ENCODE results near the gene PRPF6.
"Not testable (repeated sequence)": the region's sequence is repeated elsewhere in the genome, so short reads cannot be mapped to it uniquely, and the experiment has no call there.

PRPF6 gene

GRCh38 chr20:63945921-63946920 lies 34.7 kb upstream of the PRPF6 start:
- DNase-seq: no peak

DNA sequence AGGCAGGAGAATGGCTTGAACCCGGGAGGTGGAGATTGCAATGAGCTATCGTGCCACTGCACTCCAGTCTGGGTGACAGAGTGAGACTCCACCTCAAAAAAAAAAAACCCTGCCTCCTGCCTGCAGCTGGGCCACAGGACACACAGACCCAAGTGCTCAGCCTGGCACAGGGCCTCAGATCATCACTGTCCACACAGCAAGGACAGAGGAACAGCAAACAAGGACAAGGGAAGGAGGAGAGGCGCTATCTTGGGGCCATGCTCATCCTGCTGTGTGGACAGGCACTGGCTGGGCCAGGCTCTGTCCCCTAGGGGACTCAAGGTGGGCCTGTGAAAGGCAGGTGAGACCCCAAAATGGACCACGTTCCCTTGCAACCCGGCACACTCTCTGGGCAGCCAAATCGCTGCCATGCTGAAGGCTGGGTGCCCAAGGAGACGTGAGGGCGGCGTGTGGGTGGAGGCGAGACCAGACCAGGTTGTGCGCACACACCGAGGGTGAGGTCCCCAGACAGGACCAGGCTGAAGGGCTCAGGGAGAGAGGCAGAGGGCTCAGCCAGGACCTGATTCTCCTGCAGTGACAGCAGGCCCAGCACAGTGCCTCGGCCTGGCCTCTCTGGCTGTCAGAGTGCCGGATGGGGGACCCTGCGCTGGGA lies 33.8 kb upstream of the PRPF6 start:
- no peak for DNase-seq

DNA sequence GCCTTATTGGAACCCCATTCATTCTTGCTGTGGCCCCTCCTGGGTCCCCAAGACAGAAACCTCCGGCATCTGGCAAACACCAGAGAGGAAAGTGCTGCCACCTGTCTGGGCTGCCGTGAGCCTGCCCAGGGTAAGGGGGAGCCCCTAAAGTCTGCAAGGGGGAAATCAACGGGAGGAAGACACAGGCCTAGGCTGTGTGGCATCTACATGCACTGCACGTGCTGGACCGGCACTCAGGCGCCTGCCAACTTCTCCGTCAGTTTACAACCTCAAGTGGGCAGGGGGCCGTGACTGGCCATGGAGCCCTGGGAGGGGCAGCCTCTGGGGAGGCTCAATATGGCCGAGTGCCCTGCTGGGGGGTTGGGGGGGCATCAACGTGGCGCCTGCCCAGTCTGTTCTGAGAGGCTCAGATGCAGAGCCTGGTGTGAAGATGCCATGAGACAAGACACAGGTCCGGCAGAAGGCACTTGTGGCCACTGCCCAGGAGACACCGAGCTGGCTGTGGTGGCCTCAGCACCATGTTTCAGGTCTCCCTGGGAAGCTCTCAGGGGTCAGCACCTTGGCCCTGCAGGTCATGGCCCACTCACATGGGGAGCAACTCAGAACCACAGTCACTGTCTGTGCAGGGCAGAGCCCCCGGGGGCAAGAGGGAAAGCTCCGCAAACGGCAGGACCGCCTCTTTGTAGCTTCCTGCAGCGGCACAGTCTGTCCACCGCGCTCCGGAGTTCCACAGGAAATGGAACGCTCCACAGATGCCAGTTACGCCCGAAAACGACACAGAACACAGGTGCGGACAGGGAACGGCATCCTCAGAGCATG lies 33.1 kb upstream of the PRPF6 start:
- peak; percentile 51 for DNase-seq

- DNase-seq: no peak
Observed at GRCh38 chr20:63950701-63951397, 30.1 kb upstream of the PRPF6 start.

DNA sequence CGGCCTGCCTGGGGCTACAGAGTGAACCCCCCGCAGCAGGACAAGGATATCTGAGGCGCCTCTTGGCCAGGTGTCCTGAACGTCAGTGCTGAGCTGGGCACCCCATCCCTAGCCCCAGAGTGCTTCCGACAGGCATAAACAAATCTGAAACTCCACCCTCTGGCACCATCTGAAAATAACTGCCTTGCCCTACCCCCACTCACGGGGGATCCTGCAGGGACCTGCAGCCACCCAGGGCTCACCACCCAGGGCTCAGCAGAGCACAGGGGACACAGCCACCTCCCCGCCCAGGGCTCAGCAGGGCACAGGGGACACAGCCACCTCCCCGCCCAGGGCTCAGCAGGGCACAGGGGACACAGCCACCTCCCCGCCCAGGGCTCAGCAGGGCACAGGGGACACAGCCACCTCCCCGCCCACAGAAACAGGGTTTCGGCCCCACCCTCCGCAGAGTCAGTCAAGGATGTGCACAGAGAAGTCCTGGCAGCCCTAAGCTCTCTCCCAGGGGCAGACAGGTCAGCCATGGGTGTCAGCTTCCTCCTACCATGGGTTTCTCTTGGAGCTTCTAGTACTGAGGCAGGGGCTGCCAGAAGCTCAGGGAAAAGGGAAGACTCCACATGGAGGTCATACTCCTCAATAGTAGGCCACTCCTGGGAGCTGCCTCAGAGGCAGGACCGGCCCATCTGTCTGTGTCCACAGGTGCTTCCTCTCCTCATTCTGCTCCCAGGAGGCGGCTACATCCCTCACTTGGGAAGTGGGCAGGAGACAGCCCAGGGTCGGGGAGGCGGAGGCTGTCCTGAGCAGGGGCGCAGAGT lies 29.3 kb upstream of the PRPF6 start:
- DNase-seq: no peak

DNA sequence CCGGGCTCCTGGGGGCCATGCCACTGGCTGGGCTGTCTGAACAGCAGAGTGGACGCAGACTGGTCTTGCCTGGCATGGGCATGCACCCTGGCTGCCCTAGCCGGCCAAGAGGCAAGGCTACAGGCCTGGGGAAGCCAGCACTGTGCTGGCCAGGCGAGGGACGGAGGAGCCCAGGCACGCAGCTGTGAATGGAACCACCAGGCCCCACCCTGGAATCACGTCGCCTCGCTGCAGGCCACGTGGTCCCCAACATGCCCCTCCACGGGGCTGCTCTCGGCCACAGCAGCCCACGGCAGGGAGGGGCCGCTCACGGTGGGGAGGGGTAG lies 28.8 kb upstream of the PRPF6 start:
- no peak for DNase-seq

GRCh38 chr20:63952769-63953168 lies 28.2 kb upstream of the PRPF6 start:
- DNase-seq: no peak

GRCh38 chr20:63953764-63954429 lies 27.0 kb upstream of the PRPF6 start:
- no peak for DNase-seq

DNA sequence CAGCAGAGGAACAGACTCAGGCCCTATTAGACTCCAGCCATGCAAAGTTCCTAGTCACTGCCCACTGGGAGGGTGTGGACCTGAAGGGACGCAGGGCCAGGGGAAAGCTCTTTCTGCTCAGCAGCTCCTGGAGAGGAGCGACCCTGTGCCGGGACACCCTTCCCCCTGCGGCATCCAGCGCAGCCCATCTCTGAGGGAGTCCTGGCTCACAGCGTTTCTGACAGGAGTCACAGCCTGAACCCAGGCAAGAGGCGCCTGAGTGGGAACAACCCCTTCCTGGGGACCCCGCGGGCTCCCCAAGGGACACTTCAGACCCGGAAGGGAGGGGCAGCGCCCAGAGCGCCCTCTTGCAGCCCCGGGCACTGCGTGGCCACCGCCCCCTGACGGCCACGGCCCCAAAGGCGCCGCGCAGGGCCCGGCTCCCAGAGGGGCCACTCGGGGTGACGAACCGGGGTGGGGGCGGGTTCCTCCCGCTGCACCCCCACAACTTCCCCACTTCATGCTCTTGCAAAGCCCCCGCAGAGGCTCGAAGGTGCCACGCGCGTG lies 25.6 kb upstream of the PRPF6 start:
- DNase-seq: peak; percentile 58

DNA sequence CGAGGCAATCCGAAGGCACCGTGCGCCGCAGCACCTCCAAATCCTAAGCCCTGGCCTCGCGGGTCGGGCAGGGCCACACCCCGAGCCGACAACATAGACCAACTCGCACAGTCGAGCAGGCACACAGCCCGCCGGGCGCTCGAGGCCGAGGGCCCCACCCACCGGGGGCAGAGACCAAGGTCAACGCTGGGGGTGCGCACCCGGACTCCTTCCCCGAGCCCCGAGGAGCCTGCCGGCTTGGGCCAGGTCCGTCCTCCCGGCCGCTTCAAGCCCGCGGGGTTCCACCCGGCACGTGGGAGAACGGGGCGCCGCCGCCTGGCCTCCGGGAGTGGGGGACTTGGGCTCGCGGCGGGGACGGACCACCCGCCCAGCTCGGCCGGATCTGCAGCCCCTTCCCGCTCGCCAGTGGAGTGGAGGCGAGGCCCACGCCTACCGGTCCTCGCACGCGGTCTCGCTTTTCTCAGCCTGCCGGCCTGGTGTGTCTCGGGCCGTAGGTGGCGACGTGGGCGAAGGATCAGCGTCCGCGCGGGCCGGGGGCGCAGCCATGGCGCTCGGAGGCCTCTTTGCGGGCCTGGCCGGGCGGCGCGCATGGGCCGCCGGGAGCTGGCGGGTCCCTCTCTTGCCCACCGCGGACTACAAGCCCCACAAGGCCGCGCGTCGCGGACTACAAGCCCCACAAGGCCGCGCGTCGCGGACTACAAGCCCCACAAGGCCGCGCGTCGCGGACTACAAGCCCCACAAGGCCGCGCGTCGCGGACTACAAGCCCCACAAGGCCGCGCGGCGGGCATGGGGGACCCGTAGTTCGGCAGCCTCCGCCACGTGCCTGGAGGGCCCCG lies 24.9 kb upstream of the PRPF6 start, which contains the start of gene UCKL1:
Gene UCKL1 (minus strand): TSS at position 590 of the 837 bp plus-strand sequence. CDS start 44 bp downstream, at position 546.
- peak; percentile 93 for DNase-seq

DNA sequence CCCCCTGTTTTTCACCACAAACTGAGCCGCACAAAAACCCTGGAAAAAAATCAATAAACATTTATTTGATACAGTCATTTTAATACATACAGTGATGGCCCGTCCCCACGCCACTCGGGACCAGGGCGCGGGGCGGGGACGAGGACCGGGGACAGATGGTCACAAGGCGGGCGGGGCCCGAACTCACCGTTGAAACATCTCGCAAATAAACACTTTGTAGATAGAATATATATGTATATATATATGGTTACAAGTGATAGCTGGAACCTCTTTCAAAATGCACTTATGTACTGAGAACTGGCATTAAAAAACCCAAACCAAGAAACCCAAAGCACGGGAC lies 24.3 kb upstream of the PRPF6 start:
- no peak for DNase-seq

GRCh38 chr20:63957004-63957689 lies 23.8 kb upstream of the PRPF6 start:
- DNase-seq: peak; percentile 84

DNA sequence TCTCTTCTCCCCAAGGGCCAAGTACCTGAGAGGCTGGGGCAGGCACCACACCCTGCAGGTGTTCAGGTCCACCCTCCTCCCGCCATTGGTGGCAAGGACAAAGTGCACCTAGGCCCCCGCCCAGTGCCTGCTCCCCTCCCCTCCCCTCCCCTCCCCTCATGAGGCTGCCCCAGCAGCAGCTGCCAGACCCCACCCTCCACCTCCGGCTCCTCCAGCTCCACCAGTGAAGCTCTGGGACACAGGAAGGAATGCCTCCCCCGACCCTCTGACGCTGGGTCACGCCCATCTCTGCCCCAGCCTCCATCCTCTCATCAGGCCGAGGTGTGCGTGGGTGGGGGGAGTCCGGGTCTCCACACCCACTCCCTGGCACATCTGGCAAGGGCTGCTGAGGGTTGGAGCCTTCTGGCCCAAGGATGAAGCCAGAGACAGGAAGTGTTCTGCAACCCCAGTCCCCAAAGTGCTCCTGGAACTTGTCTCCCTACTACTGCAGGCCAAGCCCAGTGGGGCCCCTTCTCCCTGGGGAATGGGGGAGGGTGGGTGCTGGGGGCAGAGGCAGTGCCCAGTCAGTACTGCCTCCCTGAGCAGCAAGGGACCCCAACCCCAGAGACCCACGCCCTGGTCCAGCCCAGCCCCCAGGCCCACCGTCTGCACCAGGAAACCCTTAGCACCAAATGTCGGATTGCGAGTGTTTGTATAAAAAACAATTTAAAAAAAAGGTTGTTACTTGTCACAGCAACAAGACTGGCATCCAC lies 23.1 kb upstream of the PRPF6 start:
- DNase-seq: no peak

- no peak for DNase-seq
Observed at GRCh38 chr20:63958471-63958870, 22.5 kb upstream of the PRPF6 start.

- DNase-seq: no peak
Observed at GRCh38 chr20:63958964-63959698, 21.8 kb upstream of the PRPF6 start.

DNA sequence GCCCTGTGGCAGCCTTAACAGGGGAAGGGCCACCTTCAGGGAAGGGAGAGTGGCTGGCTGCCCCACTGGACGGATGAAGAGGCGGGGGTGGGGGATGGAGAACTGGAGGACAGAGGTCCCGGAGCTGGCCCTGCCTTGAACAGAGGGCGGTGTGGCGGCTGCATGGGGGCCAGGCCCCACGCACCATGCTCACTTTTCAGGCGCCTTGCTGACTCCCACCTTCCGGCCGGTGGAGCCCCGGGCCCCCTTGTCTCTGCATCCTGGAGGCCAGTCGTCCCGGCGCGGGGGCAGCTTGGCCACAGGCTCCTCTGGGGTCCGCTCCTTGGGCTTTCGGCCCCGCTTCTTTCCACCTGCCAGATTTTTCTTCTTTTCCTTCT lies 21.2 kb upstream of the PRPF6 start:
- DNase-seq: no peak

GRCh38 chr20:63960654-63961621 lies 20.0 kb upstream of the PRPF6 start:
- not testable (repeated sequence) for DNase-seq

Measured in CD4-positive, alpha-beta T cell treated with Interleukin-17A for 4 hours (primary cell).